ENCODE measurements around the gene RNF217. TPM values are rescaled to one million over a fixed set of nuclear protein-coding genes. Genes with fewer than 3 reads are reported as not detected.

The RNF217 gene
- total and polyA plus RNA-seq, 10 of the 15 experiments (the other 5 are each of a cell fraction or from before 2014, with no cell fraction given), result under 0.01 to 11.7 (median 0.04) TPM; not detected in 3

- RAD21 ChIA-PET (ENCODE audit: unreplicated experiment), result no interaction called here
- POLR2A ChIA-PET, result no interaction called here
- 29% methylated on average over 6 of the region's 6 CpGs for WGBS (ENCODE audit: insufficient coverage, insufficient replicate concordance, low lambda C conversion rate, missing lambda C conversion rate)
- no peaks in the 10 kb centered on the region for H3K4me1 ChIP-seq (ENCODE audit: control insufficient read depth, insufficient read depth, low read length)
- H3K9me3 ChIP-seq (replicated peaks; ENCODE audit: control insufficient read depth, insufficient read depth, low read length), result no peaks in the 10 kb centered on the region
- FAIRE-seq, result no peak
- H3K4me3 ChIP-seq, result no peak overlapping the region
- no peak for ATAC-seq
- DNase-seq (ENCODE audit: low read depth, low spot score), result no peak
- H3K27me3 ChIP-seq (replicated peaks in 1 of 2; ENCODE audit: control insufficient read depth in 2 of 2, insufficient read depth in 2 of 2, low read length in 1 of 2), result no peaks in the 10 kb centered on the region; a peak in 1 of 4 replicates
- H2AFZ ChIP-seq (ENCODE audit: control insufficient read depth, low read depth, low read length), result no peak overlapping the region
- no peak overlapping the region for H3K27ac ChIP-seq (ENCODE audit: control insufficient read depth, insufficient read depth)
- H3K79me2 ChIP-seq (ENCODE audit: control insufficient read depth, insufficient read depth, low read length), result no peaks in the 10 kb centered on the region
- CTCF ChIA-PET, result interaction anchor here (5.7 kb wide), 1 partner anchor 10 kb away, joined by 26 read pairs; no protein-coding TSS in a partner anchor
- no peaks in the 10 kb centered on the region for H3K36me3 ChIP-seq (ENCODE audit: control insufficient read depth in 2 of 2, insufficient read depth in 2 of 2, low read length in 1 of 2)
- in situ Hi-C loops (cut with MboI), result no loop called here
- no peak overlapping the region for H3K4me2 ChIP-seq (ENCODE audit: control insufficient read depth, insufficient read depth)
- H3K9ac ChIP-seq (ENCODE audit: control insufficient read depth, insufficient read depth, low read length), result no peak overlapping the region
- BruUV-seq (replicated peaks), result no TSS peak
- no peaks in the 10 kb centered on the region for H4K20me1 ChIP-seq (ENCODE audit: control insufficient read depth, insufficient read depth)
- SMC1A ChIA-PET (ENCODE audit: uncharacterized antibody, unreplicated experiment), result interaction anchor here (1.2 to 1.9 kb wide), 2 partner anchors 10 to 253 kb away, joined by 4 to 6 read pairs; no protein-coding TSS in a partner anchor
- intact Hi-C loops (cut with micrococcal nuclease; ENCODE audit: unreplicated experiment), result no loop called here
- TF ChIP-seq E4F1 (IDR thresholded peaks at IDR 0.05; ENCODE audit: borderline replicate concordance, partially characterized antibody) (no peak), JUNB (IDR thresholded peaks at IDR 0.05) (no peak), ZZZ3 (IDR thresholded peaks at IDR 0.05; ENCODE audit: control insufficient read depth, insufficient read length, low read depth) (no peak), ETV6 (conservative IDR thresholded peaks at IDR 0.05 in 1 of 2, IDR thresholded peaks at IDR 0.05 in 1 of 2; ENCODE audit: borderline replicate concordance in 1 of 2, low read depth in 1 of 2) (no peak), NR2C1 (IDR thresholded peaks at IDR 0.05) (no peak), E2F4 (IDR thresholded peaks at IDR 0.05; ENCODE audit: low read depth, low read length) (no peak), IKZF2 (IDR thresholded peaks at IDR 0.05) (no peak), ELK1 (IDR thresholded peaks at IDR 0.05; ENCODE audit: low read depth, low read length) (no peak), SIN3A (IDR thresholded peaks at IDR 0.05; ENCODE audit: low read depth, low read length) (no peak), NRF1 (conservative IDR thresholded peaks at IDR 0.05; ENCODE audit: low read depth, low read length) (no peak), POLR2AphosphoS2 (IDR thresholded peaks at IDR 0.05; ENCODE audit: low read depth, low read length) (no peak), ZNF622 (IDR thresholded peaks at IDR 0.05) (no peak), TCF3 (IDR thresholded peaks at IDR 0.05; ENCODE audit: borderline replicate concordance, insufficient read depth, low read depth, low read length) (no peak), HCFC1 (IDR thresholded peaks at IDR 0.05; ENCODE audit: low read length) (no peak), RB1 (IDR thresholded peaks at IDR 0.05; ENCODE audit: borderline replicate concordance) (no peak), MEF2A (IDR thresholded peaks at IDR 0.05; ENCODE audit: insufficient read depth, low read depth, low read length) (no peak), ZBTB33 (IDR thresholded peaks at IDR 0.05) (no peak)
Measured at GRCh38 chr6:125124049-125124669, 161.9 kb downstream of the RNF217 start.
